KOPT-K1 (cell line): ENCODE measurements around the gene CAPNS1.
A peak's percentile ranks its signal among the peaks of the same experiment; 100 is the strongest.
"Not testable (repeated sequence)": the region's sequence is repeated elsewhere in the genome, so short reads cannot be mapped to it uniquely, and the experiment has no call there.

Experiments used
- H3K27ac ChIP-seq: fragments of 200-600 bp; sonication (generic); 2 replicates; pipeline ENCODE4 v1.5.1; 2016; ENCODE audit warnings: antibody characterized with exemption, mild to moderate bottlenecking, low read depth, low read length; ENCODE audit not compliant: poor library complexity, severe bottlenecking
- H3K36me3 ChIP-seq: fragments of 200-600 bp; sonication (generic); 2 replicates; pipeline ENCODE4 v1.5.1; 2017; ENCODE audit warnings: antibody characterized with exemption, mild to moderate bottlenecking, low read length, moderate library complexity; ENCODE audit not compliant: insufficient read depth
- H3K9me3 ChIP-seq: fragments of 200-600 bp; sonication (generic); 2 replicates; pipeline ENCODE4 v1.5.1; 2017; ENCODE audit warnings: antibody characterized with exemption, low read length, mild to moderate bottlenecking; ENCODE audit not compliant: insufficient read depth, poor library complexity, severe bottlenecking

The CAPNS1 gene

DNA sequence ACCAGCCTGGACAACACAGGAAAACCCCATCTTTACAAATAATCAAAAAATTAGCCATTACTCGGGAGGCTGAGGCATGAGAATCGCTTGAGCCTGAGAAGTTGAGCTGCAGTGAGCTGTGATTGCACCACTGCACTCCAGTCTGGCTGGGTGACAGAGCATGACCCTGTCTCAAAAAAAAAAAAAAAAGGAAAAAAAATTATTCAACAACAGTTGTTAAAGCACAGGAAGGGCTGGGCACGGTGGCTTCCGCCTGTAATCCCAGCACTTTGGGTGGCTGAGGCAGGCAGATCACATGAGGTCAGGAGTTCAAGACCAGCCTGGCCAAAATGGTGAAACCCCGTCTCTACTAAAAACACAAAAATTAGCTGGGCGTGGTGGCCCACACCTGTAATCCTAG is 8.6 kb upstream of the CAPNS1 start:
- not testable (repeated sequence) for H3K27ac ChIP-seq

DNA sequence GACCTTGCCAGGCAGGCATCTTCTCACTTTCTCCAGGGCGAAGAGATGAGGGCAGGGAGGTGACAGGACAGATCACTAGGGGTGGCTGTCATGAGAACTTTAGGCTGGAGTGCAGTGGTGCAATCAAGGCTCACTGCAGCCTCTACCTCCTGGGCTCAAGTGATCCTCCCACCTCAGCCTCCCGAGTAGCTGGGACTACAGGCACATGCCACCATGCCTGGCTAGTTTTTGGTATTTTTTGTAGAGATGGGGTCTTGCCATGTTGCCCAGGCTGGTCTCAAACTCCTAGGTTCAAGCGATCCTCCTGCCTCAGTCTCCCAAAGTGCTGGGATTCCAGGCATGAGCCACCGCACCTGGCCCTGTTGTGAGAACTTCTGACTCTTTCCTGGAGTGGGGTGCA is 5.0 kb upstream of the CAPNS1 start:
- not testable (repeated sequence) for H3K9me3 ChIP-seq, H3K36me3 ChIP-seq, H3K27ac ChIP-seq

More for the DNA sequence above, 8.6 kb upstream of the CAPNS1 start:
- not testable (repeated sequence) for H3K9me3 ChIP-seq, H3K36me3 ChIP-seq

DNA sequence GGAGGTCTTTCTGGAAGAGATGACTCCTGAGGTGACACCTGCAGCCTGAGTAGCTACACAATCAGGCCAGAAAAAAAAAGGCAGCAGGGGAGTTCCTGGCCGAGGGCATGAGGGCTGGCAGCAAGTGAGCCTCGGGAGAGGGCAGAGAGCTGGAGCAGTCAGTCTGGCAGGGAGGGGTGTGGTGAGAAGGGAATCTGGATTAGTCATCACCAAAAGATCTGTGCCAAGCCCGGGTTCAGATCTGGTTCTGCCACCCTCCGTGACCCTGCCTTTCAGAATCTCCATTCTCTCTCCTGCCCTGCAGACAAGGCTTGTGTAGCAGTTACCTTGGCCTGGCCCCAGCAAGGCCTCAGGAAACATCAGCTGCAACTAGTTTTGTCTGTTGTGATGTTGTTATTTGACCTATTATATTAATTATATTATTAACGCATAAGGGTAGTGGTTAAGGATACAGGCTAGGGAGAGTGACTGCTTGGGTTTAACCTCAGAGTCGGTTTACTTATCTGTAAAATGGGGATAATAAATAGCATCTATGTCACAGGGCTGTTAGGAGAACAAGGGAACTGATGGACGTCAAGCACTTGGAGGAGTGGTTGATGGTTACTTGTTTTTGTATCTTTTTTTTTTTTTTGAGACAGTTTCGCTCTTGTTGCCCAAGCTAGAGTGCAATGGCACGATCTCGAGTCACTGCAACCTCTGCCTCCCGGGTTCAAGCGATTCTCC is 2.7 kb upstream of the CAPNS1 start:
- H3K27ac ChIP-seq = peak overlapping the region; percentile 35
- H3K9me3 ChIP-seq = no peaks in the 10 kb centered on the region

GRCh38 chr19:36139120-36139472 is 770 bp upstream of the CAPNS1 start:
- H3K9me3 ChIP-seq = no peaks in the 10 kb centered on the region
- H3K27ac ChIP-seq = peak overlapping the region; percentile 87
- H3K36me3 ChIP-seq = peaks cover 16% of the 10 kb centered on the region

More for the DNA sequence above, 2.7 kb upstream of the CAPNS1 start:
- H3K36me3 ChIP-seq = peaks cover 5% of the 10 kb centered on the region

- Histone ChIP-seq H3K36me3 (peaks cover 30% of the 10 kb centered on the region), H3K27ac (peak overlapping the region; percentile 87), H3K9me3 (no peaks in the 10 kb centered on the region)
Observed at GRCh38 chr19:36140304-36141038, 605 bp downstream of the CAPNS1 start.

DNA sequence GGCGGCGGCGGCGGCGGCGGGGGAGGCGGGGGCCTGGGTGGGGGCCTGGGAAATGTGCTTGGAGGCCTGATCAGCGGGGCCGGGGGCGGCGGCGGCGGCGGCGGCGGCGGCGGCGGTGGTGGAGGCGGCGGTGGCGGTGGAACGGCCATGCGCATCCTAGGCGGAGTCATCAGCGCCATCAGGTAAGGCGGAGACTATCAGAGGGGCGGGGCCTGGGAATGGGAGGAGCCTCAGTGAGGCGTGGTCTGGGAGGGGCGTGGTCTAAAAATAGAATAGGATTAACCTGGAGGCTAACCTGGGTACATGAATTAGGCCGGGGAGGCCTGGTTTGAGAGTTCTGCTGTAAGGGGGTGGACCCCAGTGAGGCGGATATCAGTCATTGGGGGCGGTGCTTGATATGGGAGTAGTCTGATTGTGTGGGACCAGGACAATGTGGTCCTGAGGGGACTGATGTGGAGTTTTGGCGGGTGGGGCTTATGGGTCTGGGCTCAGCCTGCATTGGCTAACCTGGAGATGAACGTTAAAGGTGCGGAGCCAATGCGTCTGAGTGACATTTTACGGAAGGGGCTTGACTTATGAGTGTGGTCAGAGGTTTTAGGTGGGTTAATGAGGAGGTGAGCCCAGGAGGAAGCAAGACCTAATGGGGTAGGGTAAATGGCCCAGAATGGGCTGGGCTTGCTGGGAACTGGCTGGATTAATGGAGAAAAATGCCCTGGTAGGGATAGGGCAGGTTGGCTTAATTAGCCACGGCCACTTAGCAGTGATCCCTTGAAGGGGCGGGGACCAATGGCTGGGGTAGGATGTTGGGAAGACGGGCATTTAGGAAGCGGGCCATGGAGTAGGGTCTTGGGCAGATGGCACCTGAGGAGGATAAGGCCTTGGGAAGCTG is 1.4 kb downstream of the CAPNS1 start:
- Histone ChIP-seq H3K36me3 (peaks cover 38% of the 10 kb centered on the region), H3K27ac (peak overlapping the region; percentile 87), H3K9me3 (no peaks in the 10 kb centered on the region)

DNA sequence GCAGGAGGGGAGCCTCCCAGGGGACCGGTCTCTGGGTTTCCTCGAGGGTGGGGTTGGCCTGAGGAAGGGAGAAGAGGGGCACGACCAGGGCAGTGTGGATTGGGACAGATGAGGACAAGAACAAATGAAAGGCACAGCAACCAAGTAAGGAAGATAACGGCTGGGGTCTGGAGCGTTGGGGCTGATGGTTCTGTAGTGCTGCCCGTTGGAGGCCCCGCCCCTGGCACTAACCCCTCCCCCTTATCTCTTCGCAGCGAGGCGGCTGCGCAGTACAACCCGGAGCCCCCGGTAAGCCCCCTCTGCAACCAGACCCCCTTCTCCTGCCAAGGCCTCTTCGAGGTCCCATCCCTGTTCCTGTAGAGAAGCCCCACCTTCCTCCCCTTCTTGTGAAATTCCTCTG is 2.2 kb downstream of the CAPNS1 start:
- Histone ChIP-seq H3K36me3 (peaks cover 46% of the 10 kb centered on the region), H3K27ac (no peak overlapping the region), H3K9me3 (no peaks in the 10 kb centered on the region)

- Histone ChIP-seq H3K27ac (no peak overlapping the region), H3K9me3 (no peaks in the 10 kb centered on the region), H3K36me3 (peaks cover 50% of the 10 kb centered on the region)
Observed at GRCh38 chr19:36142496-36142895, 2.6 kb downstream of the CAPNS1 start.

DNA sequence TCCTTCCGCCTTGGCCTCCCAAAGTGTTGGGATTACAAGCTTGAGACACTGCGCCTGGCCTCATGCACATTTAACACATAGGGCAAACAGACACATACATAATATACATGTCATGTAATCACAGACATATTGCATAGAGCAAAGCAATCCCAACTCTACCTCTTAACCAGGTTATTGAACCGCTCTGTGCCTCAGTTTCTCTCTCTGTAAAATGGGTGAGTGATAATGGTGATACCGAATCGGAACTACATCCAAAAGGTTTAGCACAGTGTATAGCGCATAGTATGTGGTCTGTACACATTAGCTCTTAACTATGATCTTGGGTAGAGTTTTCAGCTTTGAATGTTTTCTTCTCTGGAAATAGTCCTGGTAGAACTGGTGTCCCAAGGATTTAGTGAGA is 4.8 kb downstream of the CAPNS1 start:
- Histone ChIP-seq H3K27ac (no peak overlapping the region), H3K9me3 (no peaks in the 10 kb centered on the region), H3K36me3 (peaks cover 70% of the 10 kb centered on the region)

- Histone ChIP-seq H3K9me3 (no peaks in the 10 kb centered on the region), H3K27ac (no peak overlapping the region), H3K36me3 (peaks cover 63% of the 10 kb centered on the region)
Observed at GRCh38 chr19:36149673-36150406, 10.0 kb downstream of the CAPNS1 start.

DNA sequence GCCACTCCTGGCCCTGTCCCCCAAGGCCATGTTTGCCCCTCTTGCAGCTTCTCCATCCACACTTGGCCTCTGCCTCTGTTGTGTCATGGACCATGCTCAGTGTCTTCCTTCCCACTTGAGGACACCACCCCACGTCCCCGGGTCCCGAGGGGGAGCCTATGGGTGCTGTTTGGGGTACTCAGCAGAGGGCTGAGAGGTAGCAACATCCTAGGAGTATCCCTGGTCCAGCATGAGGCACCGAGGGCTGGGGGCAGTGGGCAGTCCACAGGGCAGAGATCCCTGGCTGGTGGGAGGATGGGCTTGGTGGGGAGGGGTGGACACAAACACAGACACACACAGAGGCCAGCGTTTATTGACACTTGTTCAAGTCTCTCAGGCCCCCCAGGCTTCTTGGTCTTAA is 10.7 kb downstream of the CAPNS1 start:
- Histone ChIP-seq H3K9me3 (no peaks in the 10 kb centered on the region), H3K27ac (no peak overlapping the region), H3K36me3 (peaks cover 56% of the 10 kb centered on the region)

DNA sequence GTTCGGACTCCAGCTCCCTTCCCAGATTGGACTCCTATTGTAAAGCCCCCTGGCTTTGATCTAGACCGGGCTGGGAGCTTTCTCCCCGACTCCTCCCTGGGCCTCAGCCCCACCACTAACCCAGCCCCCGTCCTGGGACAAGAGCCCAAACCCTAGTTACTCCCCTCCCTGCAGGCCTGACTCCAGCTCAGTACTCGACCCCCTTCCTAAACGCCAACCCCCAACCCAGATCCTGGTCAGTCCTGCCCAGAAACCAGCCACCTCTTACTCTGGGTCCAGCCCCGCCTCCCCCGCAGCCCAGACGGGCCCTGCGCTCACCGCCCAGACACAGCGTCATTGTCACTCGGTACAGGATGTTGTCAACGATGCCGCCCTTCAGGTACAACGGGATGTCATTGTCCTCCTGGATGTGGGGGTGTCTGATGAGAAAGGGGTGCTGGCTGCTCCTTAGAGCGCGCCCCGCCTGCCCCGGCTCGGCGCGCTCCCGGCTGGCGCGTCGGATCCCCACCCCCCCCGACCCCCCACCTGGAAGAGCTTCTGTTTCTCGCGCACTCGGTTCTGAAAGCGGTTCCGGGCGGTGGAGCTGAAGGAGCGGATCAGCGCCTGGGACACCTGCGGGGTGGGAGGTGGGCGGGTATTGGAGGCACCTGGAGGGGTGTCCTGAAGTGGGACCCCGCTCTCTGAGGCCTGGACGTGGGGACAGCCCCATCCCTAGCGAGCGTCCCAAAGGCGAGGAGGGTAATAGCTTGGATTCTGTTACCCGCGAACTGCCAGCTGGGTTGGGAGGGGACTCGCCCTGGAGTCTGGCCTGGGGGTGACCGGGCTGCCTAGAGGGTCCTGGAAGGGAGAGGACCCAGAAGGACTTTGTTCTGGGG is 11.5 kb downstream of the CAPNS1 start:
- peaks cover 48% of the 10 kb centered on the region for H3K36me3 ChIP-seq
- no peaks in the 10 kb centered on the region for H3K9me3 ChIP-seq
- H3K27ac ChIP-seq = no peak overlapping the region

- H3K36me3 ChIP-seq = peaks cover 42% of the 10 kb centered on the region
- no peak overlapping the region for H3K27ac ChIP-seq
Observed at GRCh38 chr19:36152019-36152351, 12.1 kb downstream of the CAPNS1 start.

More at GRCh38 chr19:36152019-36152351, 12.1 kb downstream of the CAPNS1 start:
- H3K9me3 ChIP-seq = no peaks in the 10 kb centered on the region
